Duodenal mucosa (tissue), 2 donors: ENCODE results near the gene ZCCHC2.

Experiments
- H3K27ac ChIP-seq: one replicate; pipeline ENCODE4 v1.7.0; 2013; ENCODE audit warnings: low read depth, low read length
- H3K27me3 ChIP-seq, 2 donors: one replicate each; pipeline ENCODE4 v1.7.0; 2013; ENCODE audit warnings: low read length in 2 of 2, control low read depth in 1 of 2; ENCODE audit not compliant: insufficient read depth in 2 of 2, control insufficient read depth in 1 of 2
- H3K36me3 ChIP-seq, 2 donors: one replicate each; pipeline ENCODE4 v1.7.0; 2013; ENCODE audit warnings: low read length in 2 of 2, control low read depth in 1 of 2; ENCODE audit not compliant: insufficient read depth in 2 of 2, control insufficient read depth in 1 of 2
- H3K4me1 ChIP-seq, 2 donors: one replicate each; pipeline ENCODE4 v1.7.0; 2013; ENCODE audit warnings: low read length in 2 of 2, control low read depth in 1 of 2; ENCODE audit not compliant: insufficient read depth in 2 of 2, control insufficient read depth in 1 of 2
- H3K4me3 ChIP-seq, 2 donors: one replicate each; pipeline ENCODE4 v1.7.0; 2013; ENCODE audit warnings: low read length in 2 of 2, low read depth in 1 of 2
- H3K9ac ChIP-seq, 2 donors: one replicate each; pipeline ENCODE4 v1.7.0; 2013; ENCODE audit warnings: low read length in 2 of 2, low read depth in 1 of 2
- H3K9me3 ChIP-seq, 2 donors: one replicate each; pipeline ENCODE4 v1.7.0; 2013; ENCODE audit warnings: low read length in 2 of 2, control low read depth in 1 of 2; ENCODE audit not compliant: control insufficient read depth in 1 of 2

Gene ZCCHC2

DNA sequence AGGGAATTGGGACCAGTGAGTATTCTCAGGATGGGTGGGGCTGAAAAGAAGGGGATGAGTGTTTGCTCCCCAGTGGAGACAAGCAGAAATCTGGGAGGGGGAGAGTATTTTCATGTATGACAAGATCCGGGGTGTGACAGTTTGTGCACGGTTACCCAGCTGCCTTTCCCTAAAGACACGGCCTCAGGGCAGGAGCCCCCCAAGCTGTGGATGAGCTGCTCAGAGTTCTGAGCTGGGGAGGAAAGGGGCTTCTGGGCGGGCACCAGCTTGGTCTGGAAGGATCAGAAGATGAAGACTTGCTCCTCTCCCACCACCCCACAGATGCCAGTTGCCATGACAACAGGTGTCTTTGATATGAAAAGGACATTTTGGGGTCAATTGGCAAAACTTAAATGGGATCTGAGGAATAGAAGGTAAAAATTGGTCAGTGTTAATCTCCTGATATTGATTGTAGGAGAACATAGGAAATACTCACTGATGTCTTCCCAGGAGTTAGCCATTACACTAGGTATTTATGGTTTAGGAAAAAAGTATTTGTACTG is 29.2 kb downstream of the ZCCHC2 start:
- Histone ChIP-seq H3K9me3 (no peaks in the 10 kb centered on the region), H3K27me3 (no peaks in the 10 kb centered on the region), H3K27ac (no peak overlapping the region), H3K4me3 (no peak overlapping the region), H3K36me3 (peaks cover 35 to 46% of the 10 kb centered on the region in 2 donors), H3K4me1 (peaks cover 12 to 14% of the 10 kb centered on the region in 2 donors), H3K9ac (no peak overlapping the region)

GRCh38 chr18:62554061-62554815 is 31.4 kb downstream of the ZCCHC2 start:
- Histone ChIP-seq H3K9ac (no peak overlapping the region), H3K9me3 (no peaks in the 10 kb centered on the region), H3K4me1 (peaks cover 12 to 14% of the 10 kb centered on the region in 2 donors), H3K4me3 (no peak overlapping the region), H3K27ac (no peak overlapping the region), H3K27me3 (no peaks in the 10 kb centered on the region), H3K36me3 (peaks cover 40 to 52% of the 10 kb centered on the region in 2 donors)

GRCh38 chr18:62555135-62555534 is 32.3 kb downstream of the ZCCHC2 start:
- Histone ChIP-seq H3K4me3 (no peak overlapping the region), H3K9me3 (no peaks in the 10 kb centered on the region), H3K9ac (no peak overlapping the region), H3K36me3 (peaks cover 36 to 53% of the 10 kb centered on the region in 2 donors), H3K27me3 (no peaks in the 10 kb centered on the region), H3K27ac (no peak overlapping the region), H3K4me1 (peaks cover 12 to 14% of the 10 kb centered on the region in 2 donors)

GRCh38 chr18:62556397-62556796 is 33.6 kb downstream of the ZCCHC2 start:
- Histone ChIP-seq H3K27ac (no peak overlapping the region), H3K4me3 (no peak overlapping the region), H3K9ac (no peak overlapping the region), H3K36me3 (peaks cover 30 to 49% of the 10 kb centered on the region in 2 donors), H3K27me3 (no peaks in the 10 kb centered on the region), H3K9me3 (no peaks in the 10 kb centered on the region), H3K4me1 (peaks cover 12 to 14% of the 10 kb centered on the region in 2 donors)

- no peak overlapping the region for H3K27ac ChIP-seq
- H3K9ac ChIP-seq: no peak overlapping the region
- no peaks in the 10 kb centered on the region for H3K27me3 ChIP-seq
- H3K36me3 ChIP-seq: peaks cover 26 to 56% of the 10 kb centered on the region in 2 donors
- H3K4me3 ChIP-seq: no peak overlapping the region
- H3K9me3 ChIP-seq: no peaks in the 10 kb centered on the region
- peaks cover 8 to 14% of the 10 kb centered on the region in 2 donors for H3K4me1 ChIP-seq
These were observed 35.3 kb downstream of the ZCCHC2 start for GRCh38 chr18:62558015-62558663.

DNA sequence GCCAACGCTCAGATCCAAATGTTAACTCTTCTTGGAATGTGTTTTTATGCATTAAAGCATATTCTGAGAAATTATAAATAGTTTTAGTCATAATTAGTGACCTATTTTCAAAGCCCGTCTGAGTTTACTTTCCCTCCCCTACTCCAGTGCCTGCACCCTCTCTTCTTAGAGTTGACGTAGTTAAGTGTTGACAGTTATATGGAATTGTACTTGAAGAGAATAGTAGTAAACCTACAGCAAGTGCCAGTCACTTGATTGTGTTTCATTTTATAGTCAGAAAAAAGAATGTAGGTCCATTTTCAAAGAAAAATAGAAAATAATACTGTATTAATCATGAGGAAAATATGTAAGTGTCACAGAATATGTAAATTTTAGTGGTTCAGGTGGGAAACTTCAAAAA is 41.2 kb downstream of the ZCCHC2 start:
- H3K9ac ChIP-seq: no peak overlapping the region
- no peaks in the 10 kb centered on the region for H3K9me3 ChIP-seq
- H3K27ac ChIP-seq: no peak overlapping the region
- H3K4me1 ChIP-seq: no peaks in the 10 kb centered on the region
- peaks cover 42 to 72% of the 10 kb centered on the region in 2 donors for H3K36me3 ChIP-seq
- no peak overlapping the region for H3K4me3 ChIP-seq
- H3K27me3 ChIP-seq: no peaks in the 10 kb centered on the region

DNA sequence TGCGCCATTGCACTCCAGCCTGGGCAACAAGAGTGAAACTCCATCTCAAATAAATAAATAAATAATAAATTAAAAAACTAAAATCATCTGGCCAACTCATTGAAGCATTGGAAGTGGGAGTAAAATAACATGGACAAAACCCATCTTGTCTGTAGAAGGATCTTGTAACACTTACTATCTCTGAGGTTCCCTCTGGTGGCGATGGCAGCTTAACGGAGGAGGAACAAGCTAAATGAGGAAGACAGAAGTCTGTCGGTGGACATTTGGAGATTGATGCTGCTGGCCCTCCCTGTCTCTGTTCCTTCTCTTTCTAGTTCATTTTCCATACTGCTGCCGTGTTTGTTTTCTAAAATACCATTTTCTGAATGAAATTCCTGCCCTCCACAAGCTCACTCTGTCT is 43.4 kb downstream of the ZCCHC2 start:
- Histone ChIP-seq H3K27ac (no peak overlapping the region), H3K36me3 (peaks cover 51 to 68% of the 10 kb centered on the region in 2 donors)

GRCh38 chr18:62566818-62567217 is 44.0 kb downstream of the ZCCHC2 start:
- Histone ChIP-seq H3K4me1 (no peaks in the 10 kb centered on the region), H3K36me3 (peaks cover 53 to 67% of the 10 kb centered on the region in 2 donors), H3K9me3 (no peaks in the 10 kb centered on the region), H3K27me3 (no peaks in the 10 kb centered on the region), H3K9ac (no peak overlapping the region), H3K27ac (no peak overlapping the region), H3K4me3 (no peak overlapping the region)

More for the DNA sequence above, 43.4 kb downstream of the ZCCHC2 start:
- no peak overlapping the region for H3K4me3 ChIP-seq
- H3K27me3 ChIP-seq: no peaks in the 10 kb centered on the region
- H3K4me1 ChIP-seq: no peaks in the 10 kb centered on the region
- no peak overlapping the region for H3K9ac ChIP-seq
- no peaks in the 10 kb centered on the region for H3K9me3 ChIP-seq

- peaks cover 48 to 64% of the 10 kb centered on the region in 2 donors for H3K36me3 ChIP-seq
- no peaks in the 10 kb centered on the region for H3K27me3 ChIP-seq
- H3K9me3 ChIP-seq: no peaks in the 10 kb centered on the region
- H3K4me3 ChIP-seq: no peak overlapping the region
- no peak overlapping the region for H3K27ac ChIP-seq
- no peak overlapping the region for H3K9ac ChIP-seq
- H3K4me1 ChIP-seq: no peaks in the 10 kb centered on the region
These were observed 46.3 kb downstream of the ZCCHC2 start for GRCh38 chr18:62569081-62569655.

GRCh38 chr18:62571037-62571436 is 48.2 kb downstream of the ZCCHC2 start:
- Histone ChIP-seq H3K27me3 (no peaks in the 10 kb centered on the region), H3K9me3 (no peaks in the 10 kb centered on the region), H3K27ac (no peak overlapping the region), H3K4me1 (no peaks in the 10 kb centered on the region), H3K36me3 (peaks cover 54 to 63% of the 10 kb centered on the region in 2 donors), H3K9ac (no peak overlapping the region), H3K4me3 (no peak overlapping the region)
